Aorta (tissue), 5 donors: ENCODE measurements around the gene ERLEC1. TPM values are rescaled to one million over a fixed set of nuclear protein-coding genes. Genes with fewer than 3 reads are reported as not detected.
A peak's percentile ranks its signal among the peaks of the same experiment; 100 is the strongest.

Experiments
- ATAC-seq: fragments of 200-7000 bp; cut with Tn5 transposase; one replicate; pipeline ENCODE4 v1.9.1; 2022; ENCODE audit warnings: moderate library complexity; ENCODE audit not compliant: low FRiP score
- DNase-seq, 2 donors: peaks; one replicate each; pipeline ENCODE4 v3.0.0-alpha.2; 2020
- H3K27ac ChIP-seq, 2 donors: one replicate each; pipeline ENCODE4 v1.5.1; 2013; ENCODE audit warnings: low read length in 2 of 2, mild to moderate bottlenecking in 2 of 2, moderate library complexity in 2 of 2, control low read depth in 1 of 2, inconsistent platforms in 1 of 2, low read depth in 1 of 2
- H3K27me3 ChIP-seq, 2 donors: one replicate each; pipeline ENCODE4 v1.6.1; 2013; ENCODE audit warnings: control low read depth in 1 of 2, low read length in 1 of 2, mild to moderate bottlenecking in 1 of 2, moderate library complexity in 1 of 2; ENCODE audit not compliant: insufficient read depth in 2 of 2, control insufficient read depth in 1 of 2
- H3K36me3 ChIP-seq, 2 donors: one replicate each; pipeline ENCODE4 v1.6.1; 2013; ENCODE audit warnings: control low read depth in 1 of 2, low read length in 1 of 2, mild to moderate bottlenecking in 1 of 2; ENCODE audit not compliant: insufficient read depth in 2 of 2, control insufficient read depth in 1 of 2
- H3K4me1 ChIP-seq, 2 donors: one replicate each; pipeline ENCODE4 v1.6.1; 2013; ENCODE audit warnings: low read length in 2 of 2, control low read depth in 1 of 2, mild to moderate bottlenecking in 1 of 2, moderate library complexity in 1 of 2; ENCODE audit not compliant: insufficient read depth in 2 of 2, control insufficient read depth in 1 of 2
- H3K4me3 ChIP-seq, 2 donors: one replicate each; pipeline ENCODE4 v1.5.1; 2013; ENCODE audit warnings: low read length in 2 of 2, control low read depth in 1 of 2, mild to moderate bottlenecking in 1 of 2
- H3K9me3 ChIP-seq: one replicate; pipeline ENCODE4 v1.6.1; 2013; ENCODE audit warnings: mild to moderate bottlenecking, low read length; ENCODE audit not compliant: control insufficient read depth
- WGBS, 2 donors: extraction: QIAGEN DNeasy Blood & Tissue Kit; methylation state at CpG; one replicate each; pipeline ENCODE4 v1.1.7; 2013; 5-methylcytosine and 5-hydroxymethylcytosine counted together
- intact Hi-C, 2 donors: fragments of 100-400 bp; cut with DNase I; formaldehyde crosslinking; loops; one replicate each; pipeline versions ENCODE4 v1.14.2 to v1.15.0; 2022
- polyA plus RNA-seq, 2 donors: library from polyadenylated mRNA; stranded (reverse); fragments of 200-250 nt; gene quantifications; one replicate each; pipeline ENCODE4 v1.2.3, GENCODE V29; 2013
- total RNA-seq, 2 donors: library from RNA; stranded (reverse); fragmentation: NEBNext Ultra II Directional; extraction: Animal tissue kit (Norgen Biotek cat#: 25700); gene quantifications; one replicate each; pipeline ENCODE4 v1.2.1, GENCODE V29; 2021
- donor health status: healthy with polysubstance abuse.
- donor health status: Bipolar disorder and iron deficiency.
- donor health status: DM: no; HTN: no; CAD: no.
- donor health status: DM: no; HTN: no; CAD: no.
- donor health status: DM: yes; HTN: yes; CAD: no.

Gene ERLEC1
- total and polyA plus RNA-seq, 4 donors, result 54.3 to 66.8 (median 56.6) TPM

GRCh38 chr2:53856272-53856671 lies 69.4 kb downstream of the ERLEC1 start:
- no peaks in the 10 kb centered on the region for H3K36me3 ChIP-seq
- no peaks in the 10 kb centered on the region for H3K4me1 ChIP-seq
- no peak overlapping the region for H3K27ac ChIP-seq
- DNase-seq, result no peak
- intact Hi-C loops, result no loop called here
- H3K27me3 ChIP-seq, result no peaks in the 10 kb centered on the region
- ATAC-seq, result no peak
- H3K4me3 ChIP-seq, result no peak overlapping the region
- WGBS, 2 donors, result 68 to 72% methylated on average over 2 of the region's 2 CpGs
- no peaks in the 10 kb centered on the region for H3K9me3 ChIP-seq

DNA sequence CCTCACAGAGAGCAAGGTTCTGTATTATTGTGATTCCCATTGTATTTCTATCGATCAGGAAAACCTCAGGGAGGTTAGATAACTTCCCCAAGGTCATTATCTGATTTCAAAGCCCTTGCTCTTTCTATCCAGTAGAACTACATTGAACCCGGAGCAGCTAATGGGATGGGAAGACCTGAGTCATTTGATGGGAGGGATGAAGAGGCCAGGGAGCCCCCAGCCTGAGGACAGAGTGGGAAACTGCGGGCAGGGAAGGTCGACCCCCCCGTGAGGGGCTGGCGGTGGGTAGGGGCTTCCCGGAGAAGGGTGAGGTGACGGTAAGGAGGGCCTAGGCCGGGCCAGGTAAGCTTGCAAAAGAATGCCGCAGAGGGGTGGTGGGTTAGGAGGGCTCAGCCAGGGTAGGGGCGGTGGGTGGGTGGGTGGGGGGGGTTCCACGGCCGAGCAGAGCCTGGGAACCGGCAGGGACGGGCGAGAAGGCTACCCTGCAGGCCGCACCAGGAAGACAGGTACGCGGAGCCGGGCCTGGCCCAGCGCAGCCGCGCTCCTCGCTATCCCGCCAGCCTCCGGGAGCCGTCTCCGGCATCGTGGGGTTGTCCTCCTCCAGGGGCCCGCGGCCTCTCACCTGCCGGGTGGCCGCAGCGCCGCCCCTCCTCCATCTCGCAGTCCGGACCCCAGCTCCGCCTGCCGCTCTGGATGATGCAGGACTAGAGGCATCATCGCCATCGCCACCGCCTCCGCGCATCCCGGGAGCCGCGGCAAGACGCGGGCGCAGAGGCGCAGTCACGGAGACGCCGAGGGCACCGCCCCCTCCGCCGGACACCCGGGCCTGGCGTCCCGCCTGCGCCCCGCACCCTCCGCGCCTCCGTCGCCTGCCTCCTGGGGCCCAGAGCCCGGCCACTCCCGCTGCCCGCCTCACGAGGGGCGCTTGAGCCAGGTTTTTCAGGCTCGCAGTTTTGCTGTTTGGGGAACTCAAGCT lies 72.7 kb downstream of the ERLEC1 start, which contains the start of gene GPR75:
Gene GPR75, minus strand, starts transcription at position 762 of the 976 bp plus-strand sequence. CDS start 5,211 bp downstream, outside the sequence.
- Histone ChIP-seq H3K4me1 (no peaks in the 10 kb centered on the region), H3K9me3 (no peaks in the 10 kb centered on the region), H3K4me3 (peak within 1 kb of the TSS in 1 of 2 donors; percentile 28), H3K36me3 (no peaks in the 10 kb centered on the region), H3K27ac (no peak within 1 kb of the TSS), H3K27me3 (no peaks in the 10 kb centered on the region)
- 13 to 14% methylated on average over 48 to 72 of the region's 72 CpGs for WGBS, 2 donors
- intact Hi-C loops, result no loop called here
- DNase-seq (peak; percentile 59 to 80), ATAC-seq (peak; percentile 66)

DNA sequence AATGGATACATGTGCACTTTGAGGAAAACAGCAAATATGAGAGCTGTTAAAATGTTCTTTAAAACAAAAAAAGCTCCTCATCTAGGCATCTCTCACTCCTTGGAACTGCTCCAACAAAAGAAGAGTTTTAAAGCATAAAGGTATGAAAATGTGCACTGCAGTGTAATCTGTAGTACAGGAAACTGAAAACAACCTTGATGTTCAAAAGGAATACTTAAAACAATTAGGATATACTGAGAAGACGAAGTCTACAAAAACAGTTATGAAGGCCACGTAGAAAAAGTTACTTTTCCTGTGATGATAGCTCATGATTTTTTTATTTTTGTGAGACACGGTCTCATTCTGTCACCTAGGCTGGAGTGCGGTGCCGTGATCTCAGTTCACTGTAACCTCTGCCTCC lies 75.0 kb downstream of the ERLEC1 start:
- peaks cover 6 to 7% of the 10 kb centered on the region in 2 donors for H3K36me3 ChIP-seq
- H3K4me1 ChIP-seq, result no peaks in the 10 kb centered on the region
- 94% methylated on average over 5 of the region's 5 CpGs for WGBS, 2 donors
- no peak overlapping the region for H3K27ac ChIP-seq
- ATAC-seq, result no peak
- H3K27me3 ChIP-seq, result no peaks in the 10 kb centered on the region
- intact Hi-C loops, result no loop called here
- H3K4me3 ChIP-seq, result no peak overlapping the region
- H3K9me3 ChIP-seq, result no peaks in the 10 kb centered on the region
- DNase-seq, result no peak

DNA sequence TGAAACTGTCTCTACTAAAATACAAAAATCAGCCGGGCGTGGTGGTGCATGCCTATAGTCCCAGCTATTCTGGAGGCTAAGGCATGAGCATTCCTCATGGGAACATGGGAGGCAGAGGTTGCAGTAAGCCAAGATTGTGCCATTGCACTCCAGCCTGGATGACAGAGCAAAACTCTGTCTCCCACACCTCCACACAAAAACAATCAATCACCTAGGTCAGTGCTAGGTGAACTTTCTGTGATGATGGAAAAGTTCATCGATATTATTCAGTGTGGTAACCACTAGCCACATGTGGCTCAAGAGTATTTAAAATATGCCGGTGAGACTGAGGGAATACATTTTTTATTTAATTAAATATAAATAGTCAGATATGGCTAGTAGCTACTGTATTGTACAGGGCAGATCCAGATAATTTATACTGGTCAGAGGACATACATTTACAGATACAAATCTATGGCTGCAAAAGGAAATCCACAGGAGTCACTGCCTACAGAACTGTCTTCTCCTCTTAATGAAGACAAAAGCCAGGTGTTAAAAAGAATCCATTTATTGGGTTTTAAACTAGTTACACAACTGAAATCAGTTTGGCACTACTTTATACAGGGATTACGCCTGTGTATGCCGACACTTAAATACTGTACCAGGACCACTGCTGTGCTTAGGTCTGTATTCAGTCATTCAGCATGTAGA lies 76.8 kb downstream of the ERLEC1 start:
- no peak for ATAC-seq
- H3K9me3 ChIP-seq, result no peaks in the 10 kb centered on the region
- DNase-seq, result no peak
- WGBS, 2 donors, result 88 to 93% methylated on average over 6 of the region's 6 CpGs
- no peaks in the 10 kb centered on the region for H3K4me1 ChIP-seq
- no peak overlapping the region for H3K4me3 ChIP-seq
- intact Hi-C loops, result no loop called here
- peaks cover 7 to 8% of the 10 kb centered on the region in 2 donors for H3K36me3 ChIP-seq
- H3K27me3 ChIP-seq, result no peaks in the 10 kb centered on the region
- no peak overlapping the region for H3K27ac ChIP-seq

GRCh38 chr2:53865264-53865663 lies 78.4 kb downstream of the ERLEC1 start:
- H3K36me3 ChIP-seq, result peaks cover 7 to 8% of the 10 kb centered on the region in 2 donors
- WGBS, 2 donors, result 86 to 91% methylated on average over 2 of the region's 2 CpGs
- H3K9me3 ChIP-seq, result no peaks in the 10 kb centered on the region
- no peak for ATAC-seq
- no peak overlapping the region for H3K4me3 ChIP-seq
- H3K27me3 ChIP-seq, result no peaks in the 10 kb centered on the region
- H3K4me1 ChIP-seq, result no peaks in the 10 kb centered on the region
- DNase-seq, result no peak
- no peak overlapping the region for H3K27ac ChIP-seq
- intact Hi-C loops, result no loop called here

DNA sequence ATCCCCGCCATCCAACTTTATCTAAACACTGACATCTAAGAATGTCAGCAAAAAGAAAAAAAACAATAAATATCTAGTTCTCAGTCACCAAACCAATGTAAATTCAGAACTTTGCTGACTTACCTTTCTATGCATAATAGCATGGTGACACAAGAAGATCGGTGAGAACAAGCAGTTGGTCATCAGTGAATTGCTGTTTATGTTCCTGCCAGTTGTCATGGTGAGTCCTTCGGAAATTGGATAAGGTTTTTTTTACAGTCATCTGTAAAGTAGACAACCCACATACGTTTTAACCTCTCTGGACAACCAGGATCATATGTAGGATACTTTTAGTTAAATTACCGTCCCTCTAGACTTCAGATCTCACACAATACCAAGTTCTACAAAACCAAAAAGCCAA lies 79.1 kb downstream of the ERLEC1 start:
- no peaks in the 10 kb centered on the region for H3K4me1 ChIP-seq
- intact Hi-C loops, result no loop called here
- DNase-seq (no peak), ATAC-seq (no peak)
- no peaks in the 10 kb centered on the region for H3K27me3 ChIP-seq
- WGBS, 2 donors, result 75 to 82% methylated on average over 5 of the region's 5 CpGs
- H3K27ac ChIP-seq, result no peak overlapping the region
- peaks cover 7 to 8% of the 10 kb centered on the region in 2 donors for H3K36me3 ChIP-seq
- no peaks in the 10 kb centered on the region for H3K9me3 ChIP-seq
- H3K4me3 ChIP-seq, result no peak overlapping the region

GRCh38 chr2:53867169-53867568 lies 80.3 kb downstream of the ERLEC1 start:
- H3K36me3 ChIP-seq, result peaks cover 7 to 8% of the 10 kb centered on the region in 2 donors
- no peak for ATAC-seq
- H3K27me3 ChIP-seq, result no peaks in the 10 kb centered on the region
- WGBS, 2 donors, result 82 to 90% methylated on average over 5 of the region's 5 CpGs
- DNase-seq, result no peak
- H3K4me3 ChIP-seq, result no peak overlapping the region
- no peaks in the 10 kb centered on the region for H3K4me1 ChIP-seq
- no peaks in the 10 kb centered on the region for H3K9me3 ChIP-seq
- intact Hi-C loops, result no loop called here
- H3K27ac ChIP-seq, result no peak overlapping the region

GRCh38 chr2:53867773-53868172 lies 80.9 kb downstream of the ERLEC1 start:
- no peak overlapping the region for H3K4me3 ChIP-seq
- H3K9me3 ChIP-seq, result no peaks in the 10 kb centered on the region
- no peak for DNase-seq
- H3K27me3 ChIP-seq, result no peaks in the 10 kb centered on the region
- intact Hi-C loops, result no loop called here
- ATAC-seq, result no peak
- no peaks in the 10 kb centered on the region for H3K4me1 ChIP-seq
- WGBS, 2 donors, result 95 to 98% methylated on average over 2 of the region's 2 CpGs
- H3K36me3 ChIP-seq, result peaks cover 7 to 8% of the 10 kb centered on the region in 2 donors
- H3K27ac ChIP-seq, result no peak overlapping the region
